Hematopoietic multipotent progenitor cell treated with erythropoietin and hydrocortisone succinate and interleukin-3 and kit ligand, for 4 days (in vitro differentiated cells): ENCODE results near the gene POLR3F.
A peak's percentile ranks its signal among the peaks of the same experiment; 100 is the strongest.
"Not testable (repeated sequence)": the region's sequence is repeated elsewhere in the genome, so short reads cannot be mapped to it uniquely, and the experiment has no call there.

ENCODE experiments used
- DNase-seq: peaks from one replicate; pipeline ENCODE4 v3.0.0-alpha.2; 2015

The POLR3F gene

GRCh38 chr20:18466894-18467730 lies at the start of gene POLR3F, which contains the start of gene DZANK1:
Gene POLR3F (plus strand): TSS chr20:18467390. CDS start chr20:18467507, 117 bp downstream.
Gene DZANK1 (minus strand): TSS chr20:18467030. CDS start chr20:18465358, 1,672 bp downstream.
- DNase-seq, result peak; percentile 98

GRCh38 chr20:18421608-18422007 lies 45.6 kb upstream of the POLR3F start:
- DNase-seq, result no peak

GRCh38 chr20:18427214-18427613 lies 40.0 kb upstream of the POLR3F start:
- DNase-seq, result no peak

- DNase-seq, result no peak
These were observed 38.6 kb upstream of the POLR3F start for GRCh38 chr20:18428490-18429173.

- no peak for DNase-seq
These were observed 36.9 kb upstream of the POLR3F start for GRCh38 chr20:18430172-18430826.

GRCh38 chr20:18431206-18431605 lies 36.0 kb upstream of the POLR3F start:
- no peak for DNase-seq

- DNase-seq, result peak; percentile 29
These were observed 30.3 kb upstream of the POLR3F start for GRCh38 chr20:18436847-18437246.

- DNase-seq, result no peak
These were observed 26.8 kb upstream of the POLR3F start for GRCh38 chr20:18440403-18440802.

- no peak for DNase-seq
These were observed 23.3 kb upstream of the POLR3F start for GRCh38 chr20:18443886-18444285.

- DNase-seq, result no peak
These were observed 10.6 kb upstream of the POLR3F start for GRCh38 chr20:18456600-18456999.

- no peak for DNase-seq
These were observed 1.5 kb upstream of the POLR3F start for GRCh38 chr20:18465536-18466200.

GRCh38 chr20:18466574-18466893 lies 656 bp upstream of the POLR3F start:
- DNase-seq, result no peak

GRCh38 chr20:18477218-18477617 lies 10.0 kb downstream of the POLR3F start:
- DNase-seq, result no peak

- DNase-seq, result no peak
These were observed 10.6 kb downstream of the POLR3F start for GRCh38 chr20:18477821-18478220.

- DNase-seq, result no peak
These were observed 14.4 kb downstream of the POLR3F start for GRCh38 chr20:18481596-18481995.

GRCh38 chr20:18488301-18488700 lies 21.1 kb downstream of the POLR3F start:
- no peak for DNase-seq

- DNase-seq, result peak; percentile 19
These were observed 28.9 kb downstream of the POLR3F start for GRCh38 chr20:18496042-18496441.

GRCh38 chr20:18496740-18497592 lies 29.8 kb downstream of the POLR3F start, which contains the start of gene RBBP9:
Gene RBBP9 (minus strand): TSS chr20:18497225. CDS start chr20:18497167, 58 bp downstream.
- peak; percentile 93 for DNase-seq

- DNase-seq, result no peak
These were observed 30.4 kb downstream of the POLR3F start for GRCh38 chr20:18497603-18498002.

GRCh38 chr20:18501672-18502071 lies 34.5 kb downstream of the POLR3F start:
- DNase-seq, result not testable (repeated sequence)

- DNase-seq, result no peak
These were observed 37.4 kb downstream of the POLR3F start for GRCh38 chr20:18504479-18505060.

GRCh38 chr20:18506744-18507143 lies 39.6 kb downstream of the POLR3F start:
- no peak for DNase-seq
